ENCODE measurements around the gene UBE3A. TPM values are rescaled to one million over a fixed set of nuclear protein-coding genes. Genes with fewer than 3 reads are reported as not detected.

UBE3A gene
- total and polyA plus RNA-seq, 4 experiments from 2014 or later: 115 to 140 (median 124) TPM

DNA sequence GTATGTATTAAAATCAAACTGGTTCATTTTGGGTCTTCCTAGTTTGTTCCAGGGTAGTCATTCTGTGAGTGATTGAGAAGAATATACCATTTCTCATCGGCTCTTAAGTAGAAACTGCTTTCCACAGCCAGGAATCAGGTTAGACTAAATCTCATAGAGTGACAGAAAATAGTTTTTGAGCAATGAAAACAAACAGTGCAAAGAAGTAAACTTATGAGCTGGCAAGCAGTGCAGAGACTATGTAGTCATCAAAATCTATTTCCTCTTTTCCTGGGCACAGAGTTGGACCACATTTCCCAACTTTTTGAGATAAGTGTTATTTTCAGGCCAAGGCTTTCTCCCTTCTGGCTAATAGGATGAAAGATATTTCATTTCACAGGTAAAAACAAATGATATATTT, 66.5 kb downstream of the UBE3A start:
- ChIA-PET CTCF (ENCODE audit: partially characterized antibody) (no interaction called here), POLR2A (ENCODE audit: partially characterized antibody) (no interaction called here)
- Histone ChIP-seq H3K9me3 (ENCODE audit: control insufficient read depth in 1 of 2, low read length in 2 of 2) (no peaks in the 10 kb centered on the region), H3K27me3 (ENCODE audit: insufficient read depth, low read length) (no peaks in the 10 kb centered on the region), H3K27ac (ENCODE audit: low read depth, low read length) (no peak overlapping the region), H3K36me3 (ENCODE audit: insufficient read depth, low read length) (peaks cover 17% of the 10 kb centered on the region), H3K4me1 (ENCODE audit: insufficient read depth, low read length) (no peaks in the 10 kb centered on the region), H3K4me3 (ENCODE audit: low read length in 2 of 2) (no peak overlapping the region)
- Mint-ChIP-seq H3K9me3 (peaks cover 0 to 2% (median 0%) of the 10 kb centered on the region in 8 donors), H3K27ac (peak overlapping the region in 1 of 7 donors; percentile 19), H3K4me3 (no peak overlapping the region), H3K36me3 (peaks cover 72 to 79% of the 10 kb centered on the region in 2 donors), H3K27me3 (no peaks in the 10 kb centered on the region), H3K4me1 (peaks cover 15 to 25% (median 19%) of the 10 kb centered on the region in 4 donors)
- intact Hi-C loops (cut with micrococcal nuclease): no loop called here
- no peak for DNase-seq

DNA sequence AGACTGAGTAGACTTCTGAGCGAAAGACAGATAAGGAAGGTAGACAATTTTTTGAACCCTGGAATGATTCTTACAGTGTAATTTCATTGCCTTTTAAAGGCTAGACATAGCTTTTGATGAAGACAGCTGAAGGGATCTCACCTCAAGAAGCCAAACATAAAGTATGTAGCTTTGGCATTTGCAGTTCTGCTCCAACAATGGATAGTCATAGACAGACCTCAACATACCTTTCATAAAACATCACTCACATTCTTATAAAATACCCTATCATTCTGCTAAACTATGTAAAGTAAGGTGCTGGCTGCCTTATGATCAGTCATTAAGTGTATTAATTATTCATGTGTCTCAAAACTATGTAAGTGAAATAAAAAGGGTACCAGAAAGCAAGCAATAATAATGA, 70.0 kb downstream of the UBE3A start:
- Histone ChIP-seq H3K4me3 (ENCODE audit: low read length in 2 of 2) (no peak overlapping the region), H3K4me1 (ENCODE audit: insufficient read depth, low read length) (peaks cover 7% of the 10 kb centered on the region), H3K36me3 (ENCODE audit: insufficient read depth, low read length) (peaks cover 5% of the 10 kb centered on the region), H3K27me3 (ENCODE audit: insufficient read depth, low read length) (no peaks in the 10 kb centered on the region), H3K9me3 (ENCODE audit: control insufficient read depth in 1 of 2, low read length in 2 of 2) (no peaks in the 10 kb centered on the region), H3K27ac (ENCODE audit: low read depth, low read length) (no peak overlapping the region)
- H3K27me3 Mint-ChIP-seq: no peaks in the 10 kb centered on the region
- intact Hi-C loops (cut with micrococcal nuclease): no loop called here
- H3K27ac Mint-ChIP-seq: peak overlapping the region in 2 of 7 donors; percentile 36 to 59
- H3K4me3 Mint-ChIP-seq: no peak overlapping the region
- POLR2A ChIA-PET (ENCODE audit: partially characterized antibody): no interaction called here
- no peak for DNase-seq
- H3K9me3 Mint-ChIP-seq: peaks cover 0 to 2% (median 0%) of the 10 kb centered on the region in 8 donors
- H3K36me3 Mint-ChIP-seq: peaks cover 59 to 62% of the 10 kb centered on the region in 2 donors
- peaks cover 20 to 32% (median 27%) of the 10 kb centered on the region in 4 donors for H3K4me1 Mint-ChIP-seq
- CTCF ChIA-PET (ENCODE audit: partially characterized antibody): no interaction called here

DNA sequence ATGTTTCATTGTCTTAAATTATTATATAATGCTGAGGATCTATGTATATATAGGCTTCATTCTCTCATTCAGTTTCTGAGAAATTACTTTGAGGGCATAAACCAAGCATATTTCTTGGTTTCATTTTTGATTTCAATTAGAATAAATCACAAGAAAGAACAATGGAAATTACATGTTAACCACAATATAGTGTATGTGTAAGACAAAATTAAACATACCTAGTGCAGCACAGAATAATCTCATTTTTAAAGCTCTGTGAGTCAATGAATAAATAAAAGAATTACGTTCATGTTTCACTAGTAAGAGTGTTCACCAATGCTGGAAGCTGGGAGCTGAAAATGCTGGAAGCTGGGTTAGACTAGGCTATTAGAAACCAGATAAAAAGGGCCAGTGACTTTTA, 72.8 kb downstream of the UBE3A start:
- POLR2A ChIA-PET (ENCODE audit: partially characterized antibody): no interaction called here
- H3K4me1 Mint-ChIP-seq: peaks cover 19 to 35% (median 27%) of the 10 kb centered on the region in 4 donors
- CTCF ChIA-PET (ENCODE audit: partially characterized antibody): no interaction called here

DNA sequence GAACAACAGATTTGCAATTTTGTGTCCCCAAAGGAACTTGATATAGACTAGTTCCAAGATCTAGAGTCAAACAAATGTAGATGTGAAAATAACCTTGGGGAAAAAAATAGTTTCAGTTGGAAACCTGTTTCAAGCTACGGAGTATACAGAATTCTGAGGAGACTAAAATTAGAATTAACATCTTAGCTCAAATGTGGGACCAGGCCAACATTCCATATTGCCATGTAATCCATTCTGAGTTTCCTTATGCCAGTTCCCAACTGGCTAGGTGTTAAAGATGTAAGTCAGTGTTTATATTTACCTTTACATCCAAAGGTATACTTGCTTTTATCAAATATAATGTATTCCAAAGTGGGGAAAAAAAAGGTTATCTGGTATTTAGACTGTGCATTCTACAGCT, 76.3 kb downstream of the UBE3A start:
- POLR2A ChIA-PET (ENCODE audit: partially characterized antibody): no interaction called here
- no peaks in the 10 kb centered on the region for H3K27me3 ChIP-seq (ENCODE audit: insufficient read depth, low read length)
- intact Hi-C loops (cut with micrococcal nuclease): no loop called here
- no peak overlapping the region for H3K27ac Mint-ChIP-seq
- CTCF ChIA-PET (ENCODE audit: partially characterized antibody): no interaction called here
- no peaks in the 10 kb centered on the region for H3K9me3 ChIP-seq (ENCODE audit: control insufficient read depth in 1 of 2, low read length in 2 of 2)
- H3K4me1 ChIP-seq (ENCODE audit: insufficient read depth, low read length): peaks cover 7% of the 10 kb centered on the region
- no peak overlapping the region for H3K4me3 ChIP-seq (ENCODE audit: low read length in 2 of 2)
- no peaks in the 10 kb centered on the region for H3K27me3 Mint-ChIP-seq
- H3K4me1 Mint-ChIP-seq: peaks cover 9 to 16% (median 14%) of the 10 kb centered on the region in 4 donors
- no peak for DNase-seq
- H3K36me3 ChIP-seq (ENCODE audit: insufficient read depth, low read length): no peaks in the 10 kb centered on the region
- no peak overlapping the region for H3K27ac ChIP-seq (ENCODE audit: low read depth, low read length)
- H3K36me3 Mint-ChIP-seq: peaks cover 32 to 39% of the 10 kb centered on the region in 2 donors
- H3K4me3 Mint-ChIP-seq: no peak overlapping the region
- H3K9me3 Mint-ChIP-seq: no peaks in the 10 kb centered on the region

More for the DNA sequence above, 72.8 kb downstream of the UBE3A start:
- Histone ChIP-seq H3K36me3 (ENCODE audit: insufficient read depth, low read length) (no peaks in the 10 kb centered on the region), H3K4me3 (ENCODE audit: low read length in 2 of 2) (no peak overlapping the region), H3K9me3 (ENCODE audit: control insufficient read depth in 1 of 2, low read length in 2 of 2) (no peaks in the 10 kb centered on the region), H3K4me1 (ENCODE audit: insufficient read depth, low read length) (peaks cover 7% of the 10 kb centered on the region), H3K27ac (ENCODE audit: low read depth, low read length) (no peak overlapping the region), H3K27me3 (ENCODE audit: insufficient read depth, low read length) (no peaks in the 10 kb centered on the region)
- intact Hi-C loops (cut with micrococcal nuclease): no loop called here
- peaks cover 41 to 48% of the 10 kb centered on the region in 2 donors for H3K36me3 Mint-ChIP-seq
- H3K9me3 Mint-ChIP-seq: peaks cover 0 to 2% (median 0%) of the 10 kb centered on the region in 8 donors
- DNase-seq: no peak
- no peaks in the 10 kb centered on the region for H3K27me3 Mint-ChIP-seq
- H3K4me3 Mint-ChIP-seq: no peak overlapping the region
- peak overlapping the region in 1 of 7 donors; percentile 17 for H3K27ac Mint-ChIP-seq

DNA sequence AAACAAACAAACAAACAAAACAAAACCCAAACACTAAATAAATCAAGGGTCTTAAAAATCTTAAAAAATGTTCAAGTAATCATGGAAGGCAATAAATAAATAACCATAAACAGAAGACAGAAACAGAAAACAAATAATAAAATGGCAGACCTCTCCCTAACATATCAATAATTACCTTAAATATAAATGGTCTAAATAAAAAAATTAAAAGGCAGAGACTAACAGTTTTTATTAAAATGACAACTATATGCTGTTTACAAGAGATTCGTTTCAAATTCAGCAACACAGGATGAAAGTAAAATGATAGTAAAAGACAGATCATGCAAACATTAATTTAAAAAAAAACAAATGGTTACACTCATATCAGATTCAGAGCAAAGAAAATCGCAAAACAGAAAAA, 91.1 kb downstream of the UBE3A start:
- no peaks in the 10 kb centered on the region for H3K9me3 ChIP-seq (ENCODE audit: control insufficient read depth in 1 of 2, low read length in 2 of 2)
- Mint-ChIP-seq H3K9me3 (peaks cover 0 to 41% (median 33%) of the 10 kb centered on the region in 8 donors), H3K4me3 (no peak overlapping the region), H3K4me1 (peaks cover 0 to 7% (median 4%) of the 10 kb centered on the region in 4 donors), H3K27ac (no peak overlapping the region), H3K27me3 (no peaks in the 10 kb centered on the region), H3K36me3 (peaks cover 75 to 77% of the 10 kb centered on the region in 2 donors)
- ChIA-PET POLR2A (ENCODE audit: partially characterized antibody) (no interaction called here), CTCF (ENCODE audit: partially characterized antibody) (no interaction called here)
- H3K36me3 ChIP-seq (ENCODE audit: insufficient read depth, low read length): peaks cover 7% of the 10 kb centered on the region
- H3K27ac ChIP-seq (ENCODE audit: low read depth, low read length): no peak overlapping the region
- H3K27me3 ChIP-seq (ENCODE audit: insufficient read depth, low read length): no peaks in the 10 kb centered on the region
- intact Hi-C loops (cut with micrococcal nuclease): no loop called here
- H3K4me1 ChIP-seq (ENCODE audit: insufficient read depth, low read length): no peaks in the 10 kb centered on the region
- no peak for DNase-seq
- H3K4me3 ChIP-seq (ENCODE audit: low read length in 2 of 2): no peak overlapping the region

DNA sequence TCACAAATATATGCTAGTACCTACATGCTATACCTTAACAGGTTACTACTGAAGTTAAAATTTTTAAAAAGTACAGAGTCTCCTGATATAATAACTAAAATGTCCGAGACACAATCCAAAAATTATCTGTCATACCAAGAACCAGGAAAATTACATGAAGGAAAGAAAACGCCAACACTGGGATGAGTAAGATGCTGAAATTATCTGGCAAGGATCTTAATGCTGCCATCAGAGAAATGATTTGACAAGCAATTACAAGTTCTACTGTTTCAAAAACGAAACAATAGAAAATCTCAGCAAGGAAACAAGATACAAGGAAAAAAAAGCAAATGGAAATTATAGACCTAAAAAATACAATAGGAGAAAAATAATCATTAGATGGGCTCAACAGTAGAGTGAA, 92.5 kb downstream of the UBE3A start:
- Mint-ChIP-seq H3K27ac (no peak overlapping the region), H3K27me3 (no peaks in the 10 kb centered on the region), H3K4me3 (no peak overlapping the region), H3K36me3 (peaks cover 77 to 82% of the 10 kb centered on the region in 2 donors), H3K9me3 (peaks cover 0 to 41% (median 33%) of the 10 kb centered on the region in 8 donors), H3K4me1 (peaks cover 0 to 7% (median 4%) of the 10 kb centered on the region in 4 donors)
- Histone ChIP-seq H3K4me1 (ENCODE audit: insufficient read depth, low read length) (no peaks in the 10 kb centered on the region), H3K36me3 (ENCODE audit: insufficient read depth, low read length) (peaks cover 7% of the 10 kb centered on the region), H3K27ac (ENCODE audit: low read depth, low read length) (no peak overlapping the region), H3K4me3 (ENCODE audit: low read length in 2 of 2) (no peak overlapping the region), H3K9me3 (ENCODE audit: control insufficient read depth in 1 of 2, low read length in 2 of 2) (no peaks in the 10 kb centered on the region), H3K27me3 (ENCODE audit: insufficient read depth, low read length) (no peaks in the 10 kb centered on the region)
- intact Hi-C loops (cut with micrococcal nuclease): no loop called here
- DNase-seq: no peak
- CTCF ChIA-PET (ENCODE audit: partially characterized antibody): no interaction called here
- POLR2A ChIA-PET (ENCODE audit: partially characterized antibody): no interaction called here

DNA sequence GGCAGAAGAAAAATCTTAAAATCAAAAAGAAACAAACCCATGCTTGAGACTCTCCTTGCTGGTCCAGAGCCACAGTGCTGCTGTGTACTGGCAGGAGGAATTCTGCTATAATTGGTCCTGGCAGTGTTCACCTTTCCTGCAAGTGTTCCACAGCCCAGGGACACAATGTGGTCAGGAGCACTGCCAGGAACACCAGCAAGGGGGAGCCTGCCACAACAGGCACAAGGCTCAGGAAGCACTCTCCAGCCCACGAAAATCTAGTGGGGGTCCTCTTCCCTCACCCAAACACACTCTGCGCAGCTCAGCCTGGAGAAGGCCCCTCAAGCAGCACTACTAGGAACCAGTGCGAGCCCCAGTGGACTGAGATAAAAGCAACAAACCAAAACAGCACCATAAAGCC, 92.9 kb downstream of the UBE3A start:
- Histone ChIP-seq H3K4me3 (ENCODE audit: low read length in 2 of 2) (no peak overlapping the region), H3K4me1 (ENCODE audit: insufficient read depth, low read length) (no peaks in the 10 kb centered on the region), H3K27me3 (ENCODE audit: insufficient read depth, low read length) (no peaks in the 10 kb centered on the region), H3K36me3 (ENCODE audit: insufficient read depth, low read length) (peaks cover 7% of the 10 kb centered on the region), H3K27ac (ENCODE audit: low read depth, low read length) (no peak overlapping the region), H3K9me3 (ENCODE audit: control insufficient read depth in 1 of 2, low read length in 2 of 2) (no peaks in the 10 kb centered on the region)
- DNase-seq: no peak
- H3K27ac Mint-ChIP-seq: no peak overlapping the region
- H3K4me1 Mint-ChIP-seq: peaks cover 0 to 7% (median 3%) of the 10 kb centered on the region in 4 donors
- no peaks in the 10 kb centered on the region for H3K27me3 Mint-ChIP-seq
- H3K36me3 Mint-ChIP-seq: peaks cover 74 to 79% of the 10 kb centered on the region in 2 donors
- ChIA-PET POLR2A (ENCODE audit: partially characterized antibody) (no interaction called here), CTCF (ENCODE audit: partially characterized antibody) (no interaction called here)
- peaks cover 0 to 41% (median 30%) of the 10 kb centered on the region in 8 donors for H3K9me3 Mint-ChIP-seq
- intact Hi-C loops (cut with micrococcal nuclease): no loop called here
- H3K4me3 Mint-ChIP-seq: no peak overlapping the region

DNA sequence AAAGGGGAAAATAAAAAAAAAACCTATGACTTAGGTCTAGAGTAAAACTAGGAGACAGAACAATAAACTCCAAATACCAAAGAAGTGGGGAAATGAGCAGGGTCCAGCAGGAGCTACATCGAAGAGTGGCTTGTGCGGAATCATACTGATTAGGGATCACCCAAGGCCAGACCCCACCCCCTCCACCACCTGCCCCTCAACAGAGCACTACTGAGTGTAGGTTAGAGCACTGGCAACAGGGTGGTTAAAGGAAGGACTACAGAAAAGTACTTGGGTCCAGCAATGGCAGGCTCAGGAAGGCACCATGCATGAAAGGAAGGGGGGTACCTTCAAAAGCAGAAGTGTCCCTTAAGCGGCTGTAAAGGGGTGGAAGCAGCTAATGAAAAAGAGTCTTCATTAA, 96.2 kb downstream of the UBE3A start:
- ChIA-PET POLR2A (ENCODE audit: partially characterized antibody) (no interaction called here), CTCF (ENCODE audit: partially characterized antibody) (no interaction called here)
- H3K27ac Mint-ChIP-seq: peak overlapping the region in 1 of 7 donors; percentile 2
- H3K9me3 Mint-ChIP-seq: peaks cover 0 to 12% (median 9%) of the 10 kb centered on the region in 8 donors
- H3K27ac ChIP-seq (ENCODE audit: low read depth, low read length): no peak overlapping the region
- H3K27me3 Mint-ChIP-seq: no peaks in the 10 kb centered on the region
- H3K4me1 ChIP-seq (ENCODE audit: insufficient read depth, low read length): no peaks in the 10 kb centered on the region
- peaks cover 0 to 7% (median 4%) of the 10 kb centered on the region in 4 donors for H3K4me1 Mint-ChIP-seq
- H3K36me3 ChIP-seq (ENCODE audit: insufficient read depth, low read length): peaks cover 23% of the 10 kb centered on the region
- no peak overlapping the region for H3K4me3 ChIP-seq (ENCODE audit: low read length in 2 of 2)
- no peaks in the 10 kb centered on the region for H3K27me3 ChIP-seq (ENCODE audit: insufficient read depth, low read length)
- no peaks in the 10 kb centered on the region for H3K9me3 ChIP-seq (ENCODE audit: control insufficient read depth in 1 of 2, low read length in 2 of 2)
- intact Hi-C loops (cut with micrococcal nuclease): no loop called here
- H3K36me3 Mint-ChIP-seq: peaks cover 68 to 74% of the 10 kb centered on the region in 2 donors
- H3K4me3 Mint-ChIP-seq: no peak overlapping the region
- no peak for DNase-seq

Data from CD4-positive, alpha-beta memory T cell (primary cell).